ENCODE data around the gene IL1A. TPM values are rescaled to one million over a fixed set of nuclear protein-coding genes. Genes with fewer than 3 reads are reported as not detected.

Gene IL1A
- total RNA-seq, 2 experiments from 2014 or later = not detected

DNA sequence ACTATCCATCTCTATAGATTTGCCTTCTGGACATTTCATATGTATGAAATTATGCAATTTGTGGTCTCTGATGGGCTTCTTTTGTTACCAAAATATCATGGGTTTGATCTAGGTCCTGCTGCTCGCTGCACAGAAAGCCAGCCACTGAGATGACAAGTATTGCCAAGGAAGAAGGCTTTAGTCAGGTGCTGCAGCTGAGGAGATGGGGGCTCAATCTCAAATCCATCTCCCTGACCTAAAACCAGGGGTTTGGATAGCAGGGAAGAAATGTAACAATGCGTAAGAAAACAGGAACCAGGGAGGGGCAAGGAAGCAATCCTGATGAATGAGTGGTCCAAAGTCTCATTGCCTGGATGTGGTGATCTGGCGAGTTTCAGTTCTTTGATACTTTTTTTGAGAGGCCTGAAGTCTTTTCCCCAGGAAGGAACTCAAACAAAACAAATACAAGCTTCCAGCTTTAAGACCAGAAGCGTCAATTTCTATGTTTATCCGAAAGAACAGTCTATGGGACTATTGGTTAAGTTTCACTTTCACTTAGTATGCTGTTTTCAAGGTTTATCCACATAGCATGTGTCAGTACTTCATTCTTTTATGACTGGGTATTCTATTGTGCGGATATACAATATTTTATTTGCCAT is 16.5 kb downstream of the IL1A start:
- intact Hi-C loops (cut with DNase I, micrococcal nuclease) = loop anchor here in 1 of 2 experiments (10.0 kb wide), 2 partner anchors 713 to 883 kb away; partner anchors contain the start of genes ANAPC1 and TMEM87B
- Mint-ChIP-seq H3K4me3 (peak overlapping the region; percentile 27), H3K27me3 (no peaks in the 10 kb centered on the region), H3K27ac (no peak overlapping the region), H3K36me3 (ENCODE audit: low read depth) (no peaks in the 10 kb centered on the region), H3K9me3 (no peaks in the 10 kb centered on the region), H3K4me1 (ENCODE audit: low read depth) (peaks cover 37% of the 10 kb centered on the region)
- Histone ChIP-seq H3K4me1 (ENCODE audit: insufficient read depth, low read length) (peaks cover 21% of the 10 kb centered on the region), H3K27ac (ENCODE audit: low read depth in 1 of 2, low read length in 2 of 2) (peak overlapping the region in 1 of 2 donors; percentile 42), H3K9me3 (ENCODE audit: control insufficient read depth in 1 of 2, insufficient read depth in 1 of 2, low read length in 2 of 2) (no peaks in the 10 kb centered on the region), H3K4me3 (ENCODE audit: low read length) (peak overlapping the region; percentile 39), H3K36me3 (ENCODE audit: insufficient read depth, low read length) (no peaks in the 10 kb centered on the region), H3K27me3 (ENCODE audit: control insufficient read depth in 1 of 2, insufficient read depth in 2 of 2, low read length in 2 of 2) (no peaks in the 10 kb centered on the region)
- ATAC-seq (ENCODE audit: poor library complexity) = no peak
- peak in 2 of 14 experiments; percentile 22 to 60 for DNase-seq
- ChIA-PET CTCF (interaction anchor here (1.0 to 4.3 kb wide), 3 partner anchors 18 to 117 kb away, joined by 3 to 19 read pairs (median 3); no protein-coding TSS in a partner anchor), POLR2A (interaction anchor here (0.6 kb wide), 1 partner anchor 14 kb away, joined by 3 read pairs; no protein-coding TSS in a partner anchor)
- TF ChIP-seq, protein P1, sequence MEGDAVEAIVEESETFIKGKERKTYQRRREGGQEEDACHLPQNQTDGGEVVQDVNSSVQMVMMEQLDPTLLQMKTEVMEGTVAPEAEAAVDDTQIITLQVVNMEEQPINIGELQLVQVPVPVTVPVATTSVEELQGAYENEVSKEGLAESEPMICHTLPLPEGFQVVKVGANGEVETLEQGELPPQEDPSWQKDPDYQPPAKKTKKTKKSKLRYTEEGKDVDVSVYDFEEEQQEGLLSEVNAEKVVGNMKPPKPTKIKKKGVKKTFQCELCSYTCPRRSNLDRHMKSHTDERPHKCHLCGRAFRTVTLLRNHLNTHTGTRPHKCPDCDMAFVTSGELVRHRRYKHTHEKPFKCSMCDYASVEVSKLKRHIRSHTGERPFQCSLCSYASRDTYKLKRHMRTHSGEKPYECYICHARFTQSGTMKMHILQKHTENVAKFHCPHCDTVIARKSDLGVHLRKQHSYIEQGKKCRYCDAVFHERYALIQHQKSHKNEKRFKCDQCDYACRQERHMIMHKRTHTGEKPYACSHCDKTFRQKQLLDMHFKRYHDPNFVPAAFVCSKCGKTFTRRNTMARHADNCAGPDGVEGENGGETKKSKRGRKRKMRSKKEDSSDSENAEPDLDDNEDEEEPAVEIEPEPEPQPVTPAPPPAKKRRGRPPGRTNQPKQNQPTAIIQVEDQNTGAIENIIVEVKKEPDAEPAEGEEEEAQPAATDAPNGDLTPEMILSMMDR (IDR thresholded peaks at IDR 0.05) = no peak

DNA sequence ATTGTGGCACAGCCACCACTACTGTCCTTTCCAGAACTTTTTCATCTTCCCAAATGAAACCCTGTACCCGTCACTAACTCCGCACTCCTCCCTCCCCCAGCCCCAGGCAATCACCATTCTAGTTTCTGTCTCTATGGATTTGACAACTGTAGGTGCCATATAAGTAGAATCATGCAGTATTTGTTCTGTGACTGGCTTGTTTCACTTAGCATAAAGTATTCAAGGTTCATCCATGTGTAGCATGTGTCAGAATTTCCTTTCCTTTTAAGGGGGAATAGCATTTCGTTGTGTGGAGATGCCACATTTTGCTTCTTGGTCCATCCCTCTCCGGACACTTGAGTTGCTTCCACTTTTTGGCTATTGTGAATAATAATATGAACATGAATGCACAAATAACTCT is 19.0 kb downstream of the IL1A start:
- Mint-ChIP-seq H3K27me3 (no peaks in the 10 kb centered on the region), H3K4me1 (ENCODE audit: low read depth) (peaks cover 37% of the 10 kb centered on the region), H3K27ac (peak overlapping the region; percentile 14), H3K4me3 (peak overlapping the region; percentile 94), H3K9me3 (no peaks in the 10 kb centered on the region), H3K36me3 (ENCODE audit: low read depth) (no peaks in the 10 kb centered on the region)
- ChIA-PET POLR2A (no interaction called here), CTCF (interaction anchor here (1.1 to 4.3 kb wide), 2 partner anchors 15 to 120 kb away, joined by 3 to 19 read pairs; no protein-coding TSS in a partner anchor)
- Histone ChIP-seq H3K27ac (ENCODE audit: low read depth in 1 of 2, low read length in 2 of 2) (peak overlapping the region in 1 of 2 donors; percentile 18), H3K27me3 (ENCODE audit: control insufficient read depth in 1 of 2, insufficient read depth in 2 of 2, low read length in 2 of 2) (no peaks in the 10 kb centered on the region), H3K4me3 (ENCODE audit: low read length) (peak overlapping the region; percentile 85), H3K36me3 (ENCODE audit: insufficient read depth, low read length) (no peaks in the 10 kb centered on the region), H3K4me1 (ENCODE audit: insufficient read depth, low read length) (peaks cover 21% of the 10 kb centered on the region), H3K9me3 (ENCODE audit: control insufficient read depth in 1 of 2, insufficient read depth in 1 of 2, low read length in 2 of 2) (no peaks in the 10 kb centered on the region)
- intact Hi-C loops (cut with DNase I, micrococcal nuclease) = loop anchor here in 1 of 2 experiments (10.0 kb wide), 2 partner anchors 710 to 880 kb away; partner anchors contain the start of genes ANAPC1 and TMEM87B
- ATAC-seq (ENCODE audit: poor library complexity) (no peak), DNase-seq (no peak)
- TF ChIP-seq, protein P1 (IDR thresholded peaks at IDR 0.05) = no peak

DNA sequence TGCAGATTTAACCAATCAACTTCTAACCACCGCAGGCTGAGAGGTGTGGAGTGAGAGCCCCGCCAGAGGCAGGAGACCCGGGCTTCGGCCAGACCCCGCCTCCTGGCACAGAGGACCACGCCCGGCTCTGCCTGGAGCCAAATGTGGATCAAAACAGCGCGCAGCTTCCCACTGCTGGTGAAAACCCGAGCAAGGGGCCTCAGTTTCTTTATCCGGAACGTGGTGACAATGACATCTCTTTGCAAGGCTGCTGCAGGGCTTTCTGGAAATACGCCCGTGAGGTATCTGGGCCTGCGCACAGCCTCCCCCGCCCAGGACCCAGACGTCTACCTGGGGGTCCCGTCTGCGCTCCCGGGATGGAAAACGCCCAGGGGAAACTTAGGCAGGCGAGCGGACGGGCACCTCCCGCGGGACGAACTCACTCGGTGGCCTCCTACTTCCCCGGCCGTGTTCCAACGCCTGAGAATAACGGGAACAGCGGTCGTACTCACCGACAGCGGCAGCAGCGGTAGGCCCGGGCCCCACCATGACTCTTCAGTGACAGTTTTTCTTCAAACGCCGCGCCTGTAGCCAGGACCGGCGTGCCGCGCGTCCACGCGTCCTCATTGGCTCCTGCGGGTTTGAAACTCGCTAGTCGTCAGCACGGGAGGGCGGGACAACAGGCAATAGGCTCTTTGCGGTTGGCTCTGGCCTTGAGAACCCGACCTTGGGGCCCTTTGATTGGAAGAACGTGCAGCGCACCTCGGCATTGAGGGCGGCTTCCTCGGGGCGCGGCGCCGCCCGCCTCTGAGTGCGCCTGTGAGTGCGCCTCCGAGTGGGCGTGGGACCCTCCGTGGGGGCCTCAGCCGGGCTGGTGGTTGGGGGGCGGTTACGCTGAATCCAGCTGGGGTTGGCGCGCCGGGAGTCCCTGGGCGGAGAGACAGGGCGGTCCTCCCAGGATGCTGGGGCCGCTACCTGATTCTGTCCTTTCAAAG is 19.9 kb downstream of the IL1A start, which contains the start of gene CKAP2L:
CKAP2L (minus strand) TSS at position 539 of the 974 bp plus-strand sequence; CDS start at position 528, 11 bp downstream.
- POLR2A ChIA-PET = interaction anchor here (0.7 kb wide), 1 partner anchor 349 kb away, joined by 3 read pairs; no protein-coding TSS in a partner anchor
- DNase-seq = peak; percentile 89 to 98 (median 93)
- peak within 1 kb of the TSS; percentile 94 for H3K4me3 Mint-ChIP-seq

More for the DNA sequence above, 19.9 kb downstream of the IL1A start, which contains the start of gene CKAP2L:
- H3K27ac Mint-ChIP-seq = peak within 1 kb of the TSS; percentile 14
- ATAC-seq (ENCODE audit: poor library complexity) = peak; percentile 99
- peaks cover 37% of the 10 kb centered on the region for H3K4me1 Mint-ChIP-seq (ENCODE audit: low read depth)
- Histone ChIP-seq H3K27ac (ENCODE audit: low read depth in 1 of 2, low read length in 2 of 2) (peak within 1 kb of the TSS in 1 of 2 donors; percentile 18), H3K27me3 (ENCODE audit: control insufficient read depth in 1 of 2, insufficient read depth in 2 of 2, low read length in 2 of 2) (no peaks in the 10 kb centered on the region), H3K4me1 (ENCODE audit: insufficient read depth, low read length) (peaks cover 21% of the 10 kb centered on the region), H3K4me3 (ENCODE audit: low read length) (peak within 1 kb of the TSS; percentile 85), H3K9me3 (ENCODE audit: control insufficient read depth in 1 of 2, insufficient read depth in 1 of 2, low read length in 2 of 2) (no peaks in the 10 kb centered on the region), H3K36me3 (ENCODE audit: insufficient read depth, low read length) (no peaks in the 10 kb centered on the region)
- H3K9me3 Mint-ChIP-seq = no peaks in the 10 kb centered on the region
- no peaks in the 10 kb centered on the region for H3K27me3 Mint-ChIP-seq
- TF ChIP-seq, protein P1 (IDR thresholded peaks at IDR 0.05) = no peak
- CTCF ChIA-PET = interaction anchor here (1.1 to 4.3 kb wide), 2 partner anchors 15 to 121 kb away, joined by 3 to 19 read pairs; no protein-coding TSS in a partner anchor
- H3K36me3 Mint-ChIP-seq (ENCODE audit: low read depth) = no peaks in the 10 kb centered on the region
- intact Hi-C loops (cut with DNase I, micrococcal nuclease) = loop anchor here in 1 of 2 experiments (10.0 kb wide), 2 partner anchors 710 to 880 kb away; partner anchors contain the start of genes ANAPC1 and TMEM87B
